Anterior cingulate cortex (tissue), 58 donors: ENCODE measurements around the gene ARHGAP35.
A peak's percentile ranks its signal among the peaks of the same experiment; 100 is the strongest.
"Not testable (repeated sequence)": the region's sequence is repeated elsewhere in the genome, so short reads cannot be mapped to it uniquely, and the experiment has no call there.

Source experiments
- DNase-seq, 58 donors: peaks; one replicate each; lab custom pipeline; 2025; lab: John Stamatoyannopoulos, UW

Gene ARHGAP35

DNA sequence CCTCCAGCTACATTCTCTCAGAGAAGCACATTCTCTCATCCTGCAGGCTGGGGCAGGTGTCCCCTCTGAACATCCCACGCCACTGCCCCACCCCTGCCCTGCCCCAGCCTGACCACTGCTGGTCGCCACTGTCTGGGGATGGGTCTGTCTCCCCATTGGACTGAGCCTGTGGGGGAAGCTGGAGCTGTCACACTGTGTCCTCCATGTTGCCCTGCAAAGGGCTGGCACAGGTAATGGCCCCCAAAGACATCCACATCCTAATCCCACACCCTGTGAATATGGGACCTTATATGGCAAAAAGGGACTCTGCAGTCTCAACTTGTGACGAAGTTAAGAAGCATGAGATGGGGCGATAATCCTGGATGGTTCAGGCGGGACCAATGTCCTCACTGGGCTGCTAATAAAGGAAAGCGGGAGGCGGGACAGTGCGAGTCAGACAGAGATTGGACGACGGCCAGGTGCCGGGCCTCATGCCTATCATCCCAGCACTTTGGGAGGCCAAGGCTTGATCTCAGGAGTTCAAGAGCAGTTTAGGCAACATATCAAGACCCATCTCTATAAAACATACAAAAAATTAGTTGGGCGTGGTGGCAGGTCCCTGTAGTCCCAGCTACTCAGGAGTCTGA lies 19.2 kb upstream of the ARHGAP35 start:
- DNase-seq: peak in 5 of 58 donors; percentile 13 to 33 (median 19)

GRCh38 chr19:46842791-46843190 lies 18.0 kb upstream of the ARHGAP35 start:
- DNase-seq: no peak

DNA sequence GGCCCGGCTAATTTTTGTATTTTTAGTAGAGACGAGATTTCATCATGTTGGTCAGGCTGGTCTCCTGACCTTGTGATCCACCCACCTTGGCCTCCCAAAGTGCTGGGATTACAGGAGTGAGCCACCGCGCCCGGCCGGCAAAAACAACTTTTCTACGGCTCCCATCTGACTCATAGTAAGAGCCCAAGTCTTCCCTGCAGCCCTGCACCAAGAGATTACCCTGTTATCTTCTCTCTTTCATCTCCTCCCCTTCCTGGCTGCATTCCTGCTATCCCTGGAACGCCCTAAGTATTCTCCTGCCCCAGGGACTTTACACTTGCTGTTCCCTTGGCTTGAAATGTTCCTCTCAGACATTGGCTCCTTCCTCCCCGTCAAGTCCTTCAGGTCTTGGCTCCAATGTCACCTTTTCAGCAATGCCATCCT lies 16.7 kb upstream of the ARHGAP35 start:
- no peak for DNase-seq

- no peak for DNase-seq
Measured at GRCh38 chr19:46845959-46846459, 14.8 kb upstream of the ARHGAP35 start.

- DNase-seq: no peak
Measured at GRCh38 chr19:46847528-46847927, 13.3 kb upstream of the ARHGAP35 start.

GRCh38 chr19:46848389-46848788 lies 12.4 kb upstream of the ARHGAP35 start:
- DNase-seq: no peak

DNA sequence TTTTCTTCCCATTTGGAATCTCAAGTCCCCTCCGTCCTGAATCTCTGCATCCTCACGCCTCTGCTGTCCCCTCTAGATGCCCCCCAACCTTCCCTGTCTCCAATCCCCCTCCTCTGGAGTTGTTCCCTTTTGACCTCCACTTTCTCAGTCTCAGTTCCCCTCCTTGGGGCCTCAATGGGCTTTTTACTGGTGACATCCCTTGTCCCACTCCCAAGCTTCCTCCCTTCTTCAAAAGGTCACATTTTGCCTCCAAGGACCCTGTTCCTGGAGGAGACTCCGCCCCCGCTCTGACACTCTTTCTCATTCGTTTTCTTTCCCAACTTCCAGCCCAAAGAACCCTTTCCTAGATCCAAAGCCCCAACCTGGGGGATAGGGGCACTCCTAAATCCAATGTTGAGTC lies 11.2 kb upstream of the ARHGAP35 start:
- DNase-seq: no peak

DNA sequence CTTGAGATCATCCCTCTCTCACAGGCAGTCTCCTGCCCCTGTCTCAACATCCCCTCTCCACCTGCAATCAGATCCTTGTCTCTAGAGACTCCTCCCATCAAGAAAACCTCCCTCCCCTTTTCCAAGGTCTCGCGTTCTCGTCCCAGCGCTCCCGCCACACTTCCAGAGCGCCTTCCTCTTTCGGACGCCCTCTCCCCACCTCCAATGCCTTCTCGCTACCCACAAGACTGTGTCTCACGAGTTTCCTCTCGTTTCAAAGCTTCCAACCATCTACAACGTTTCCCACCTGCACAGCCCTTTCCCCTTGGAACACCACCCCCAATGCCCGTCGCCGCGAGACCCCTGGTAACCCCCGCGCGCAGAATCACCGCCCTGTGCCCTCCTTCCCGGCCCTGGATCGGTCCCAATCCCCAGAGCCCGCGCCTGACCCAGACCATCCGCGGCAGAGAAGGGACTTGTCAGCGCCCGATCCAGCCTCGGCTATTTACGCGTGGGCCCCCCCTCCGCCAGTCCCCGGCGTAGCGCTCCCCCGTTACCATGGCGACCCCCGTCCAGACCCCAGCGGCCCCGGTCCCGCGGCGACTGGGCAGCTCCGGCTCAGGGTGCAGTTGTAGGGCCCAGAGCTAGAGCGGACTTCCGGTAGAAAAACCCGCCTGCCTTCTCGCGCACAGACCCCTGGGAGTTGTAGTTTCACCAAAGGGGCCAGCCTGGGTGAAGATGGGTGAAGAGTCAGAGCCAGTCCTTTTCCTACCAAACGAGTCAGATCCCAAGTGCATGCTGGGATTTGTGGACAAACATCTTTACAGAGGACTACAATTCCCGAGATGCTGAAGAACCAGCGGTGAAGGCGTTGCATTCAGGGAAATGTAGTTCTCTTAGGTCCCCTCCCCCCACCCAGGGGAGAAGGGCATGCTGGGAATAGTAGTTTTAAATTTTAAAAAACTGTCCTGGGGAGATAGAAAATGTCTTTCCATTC lies 10.3 kb upstream of the ARHGAP35 start, which contains the start of gene AP2S1:
TSS of gene AP2S1 (minus strand) at position 619 of the 976 bp plus-strand sequence. CDS start at position 539, 80 bp downstream.
- DNase-seq: peak; percentile 79 to 99 (median 96)

DNA sequence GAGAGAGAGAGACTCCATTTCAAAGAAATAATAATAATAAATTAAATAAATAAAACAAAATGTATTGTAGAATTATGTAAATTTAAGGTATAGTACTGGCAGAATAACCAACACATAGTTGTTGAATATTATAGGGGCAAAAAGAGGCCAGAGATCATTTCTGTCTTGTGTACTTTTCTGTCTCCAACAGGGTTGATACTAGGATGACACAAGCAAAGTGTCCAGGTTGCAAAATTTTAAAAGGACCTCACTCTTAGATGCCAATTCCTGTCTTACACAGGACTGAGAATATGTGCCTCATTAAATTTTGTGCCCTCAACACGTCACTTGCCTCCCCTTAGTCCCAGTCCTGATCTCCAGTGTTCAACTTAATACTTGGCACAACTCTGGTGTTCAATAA lies 8.0 kb upstream of the ARHGAP35 start:
- DNase-seq: no peak

- DNase-seq: not testable (repeated sequence)
Measured at GRCh38 chr19:46854698-46855097, 6.1 kb upstream of the ARHGAP35 start.

DNA sequence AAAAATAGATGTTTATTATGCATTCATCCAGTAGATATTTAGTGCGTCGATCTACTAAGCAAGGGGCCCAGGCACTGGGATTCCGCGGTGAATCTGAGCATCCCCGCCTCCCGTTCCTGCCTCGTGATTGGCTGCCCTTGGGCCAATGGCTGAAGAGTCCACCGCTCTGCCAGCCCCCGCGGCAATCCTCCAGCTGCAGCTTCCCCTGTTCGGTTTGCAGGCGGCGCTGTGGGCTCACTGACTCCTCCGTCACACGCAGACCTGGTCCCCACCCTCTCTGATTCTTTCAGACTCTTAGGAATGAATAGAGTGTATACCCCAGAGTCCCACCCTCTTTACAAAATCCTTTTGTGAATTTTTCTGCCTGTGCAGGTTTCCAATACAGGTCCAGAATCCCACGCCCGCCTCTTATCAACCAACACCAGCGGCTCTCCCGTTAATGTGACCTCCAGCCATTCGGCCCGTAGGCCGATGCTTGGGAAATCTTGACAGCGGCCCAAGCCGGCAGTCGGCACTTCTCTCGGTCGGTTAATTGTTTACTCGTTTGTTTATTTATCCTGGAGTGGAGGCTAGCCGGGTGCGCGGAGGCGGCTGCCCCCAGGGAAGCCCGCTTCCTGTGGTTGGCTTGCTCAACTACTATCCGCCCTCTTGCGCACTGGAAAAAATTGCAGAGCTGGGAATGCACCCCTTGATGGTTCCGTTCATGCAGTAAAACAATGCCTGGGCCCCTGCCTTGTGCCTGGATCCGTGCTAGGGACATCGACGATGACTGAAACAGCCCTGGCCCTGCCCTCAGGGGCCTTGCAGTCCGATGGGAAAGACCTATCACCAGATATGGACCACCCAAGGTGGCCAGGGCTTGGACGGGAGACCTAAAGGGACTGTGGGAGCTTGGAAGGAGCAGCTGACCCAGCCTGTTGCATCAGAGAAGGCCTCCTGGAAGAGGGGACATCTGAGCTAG lies 4.5 kb upstream of the ARHGAP35 start:
- peak; percentile 55 to 99 (median 95) for DNase-seq

DNA sequence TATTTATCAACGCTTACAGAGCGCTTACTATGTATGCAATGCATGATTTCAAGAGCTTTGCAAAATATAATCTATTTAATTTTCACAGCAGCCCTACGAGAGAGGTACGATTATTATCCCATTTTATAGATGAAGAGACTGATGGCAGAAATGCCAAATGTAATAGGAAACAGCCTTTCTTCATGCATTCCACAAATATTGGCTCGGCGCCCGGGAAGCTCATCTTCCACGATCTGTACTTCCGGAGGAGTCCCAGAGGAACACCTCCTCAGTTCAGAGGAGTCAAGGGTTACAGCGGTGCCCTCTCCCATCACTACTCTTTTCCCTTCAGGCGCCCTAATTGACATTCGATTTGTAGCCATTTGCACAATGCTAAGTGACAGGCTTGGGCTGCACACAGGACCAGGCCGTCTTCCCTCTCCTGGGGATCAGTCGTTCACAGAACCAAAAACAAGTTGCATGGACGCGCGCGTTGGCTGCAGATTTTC lies 1.1 kb upstream of the ARHGAP35 start:
- peak in 8 of 58 donors; percentile 45 to 85 (median 68) for DNase-seq

DNA sequence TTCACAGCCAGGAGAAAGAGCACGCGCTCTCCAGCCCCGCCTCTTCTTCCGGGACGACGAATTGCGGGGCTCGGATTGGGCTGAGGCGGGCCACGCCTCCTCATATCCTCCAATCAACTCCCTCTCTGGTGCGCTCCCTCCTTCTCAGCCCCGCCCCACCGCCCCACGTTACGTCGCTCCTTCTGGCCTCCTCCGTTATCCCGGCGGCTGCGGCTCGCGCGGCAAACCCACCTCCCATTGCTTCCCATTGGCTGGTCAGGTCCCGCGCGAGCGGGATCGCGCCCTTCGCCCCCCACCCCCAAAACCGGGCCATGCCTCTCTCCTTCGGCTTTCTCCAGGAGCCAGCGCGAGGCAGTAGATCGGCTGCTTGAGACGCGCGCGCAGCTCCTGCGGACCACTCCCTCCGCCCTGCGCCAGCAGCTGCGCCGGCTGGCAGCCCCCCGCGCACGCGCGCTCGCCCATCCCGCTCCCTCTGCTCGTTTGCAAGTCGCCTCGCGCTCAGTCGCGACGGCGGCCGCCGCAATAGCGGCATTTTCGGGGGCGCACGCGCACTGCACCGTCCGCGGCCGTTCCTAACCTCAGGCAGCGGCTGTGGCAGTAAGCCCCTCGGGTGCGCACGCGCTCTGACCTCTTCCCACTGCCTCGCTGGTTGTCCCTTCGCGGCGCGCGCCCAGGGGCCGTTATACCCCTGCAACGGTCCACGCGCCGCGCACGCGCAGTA lies 512 bp upstream of the ARHGAP35 start:
- peak; percentile 81 to 99 (median 97) for DNase-seq

GRCh38 chr19:46861691-46862502 lies 1.1 kb downstream of the ARHGAP35 start:
- peak in 17 of 58 donors; percentile 19 to 54 (median 36) for DNase-seq

GRCh38 chr19:46862503-46862834 lies 1.7 kb downstream of the ARHGAP35 start:
- no peak for DNase-seq

- peak in 3 of 58 donors; percentile 7 to 29 (median 12) for DNase-seq
Measured at GRCh38 chr19:46862974-46863632, 2.3 kb downstream of the ARHGAP35 start.

GRCh38 chr19:46863818-46864629 lies 3.2 kb downstream of the ARHGAP35 start:
- peak in 23 of 58 donors; percentile 8 to 50 (median 23) for DNase-seq
